CD14-positive monocyte (primary cell): ENCODE data around the gene AEN. TPM values are rescaled to one million over a fixed set of nuclear protein-coding genes. Genes with fewer than 3 reads are reported as not detected.

Experiments used
- DNase-seq, 3 donors: peaks; one replicate each; pipeline ENCODE4 v3.0.0-alpha.2; 2011 to 2022
- H2AFZ ChIP-seq: 2 replicates; pipeline ENCODE4 v1.6.0; 2012; ENCODE audit warnings: mild to moderate bottlenecking, low read depth, low read length, inconsistent platforms; ENCODE audit not compliant: insufficient read depth, poor library complexity, severe bottlenecking
- H3K27ac ChIP-seq, 2 donors: 1 replicate in 1 of 2; 2 replicates in 1 of 2; pipeline ENCODE4 v1.5.1; 2012 to 2013; ENCODE audit warnings: low read length in 2 of 2, control low read depth in 1 of 2, inconsistent platforms in 1 of 2, low read depth in 1 of 2, mild to moderate bottlenecking in 1 of 2
- H3K27me3 ChIP-seq, 2 donors: one replicate each; pipeline versions ENCODE4 v1.6.0 to v1.6.1; 2011 to 2013; ENCODE audit warnings: low read length in 2 of 2; ENCODE audit not compliant: control insufficient read depth in 2 of 2, insufficient read depth in 2 of 2
- H3K36me3 ChIP-seq, 2 donors: replicated peaks in 1 of 2; 1 replicate in 1 of 2; 2 replicates in 1 of 2; pipeline versions ENCODE4 v1.5.1 to v1.6.1; 2012 to 2013; ENCODE audit warnings: low read length in 2 of 2, control low read depth in 1 of 2, inconsistent platforms in 1 of 2, mild to moderate bottlenecking in 1 of 2; ENCODE audit not compliant: insufficient read depth in 2 of 2, control insufficient read depth in 1 of 2
- H3K4me1 ChIP-seq, 2 donors: 1 replicate in 1 of 2; 2 replicates in 1 of 2; pipeline versions ENCODE4 v1.5.1 to v1.6.1; 2012 to 2013; ENCODE audit warnings: low read length in 2 of 2, control low read depth in 1 of 2, inconsistent platforms in 1 of 2, mild to moderate bottlenecking in 1 of 2, moderate library complexity in 1 of 2; ENCODE audit not compliant: insufficient read depth in 2 of 2, control insufficient read depth in 1 of 2
- H3K4me2 ChIP-seq: replicated peaks from 2 replicates; pipeline ENCODE3; 2012; ENCODE audit warnings: low read length, moderate library complexity, mild to moderate bottlenecking; ENCODE audit not compliant: poor library complexity, severe bottlenecking; ENCODE audit errors: extremely low read depth
- H3K4me3 ChIP-seq, 3 experiments: fragments of 200-600 bp in 1 of 3; sonication (generic) in 1 of 3; replicated peaks in 1 of 3; 1 replicate in 2 of 3; 2 replicates in 1 of 3; pipeline ENCODE4 v1.5.1; 2011 to 2013; ENCODE audit warnings: low read length in 3 of 3, mild to moderate bottlenecking in 3 of 3, control low read depth in 2 of 3, low read depth in 2 of 3, inconsistent platforms in 1 of 3, moderate library complexity in 1 of 3
- H3K79me2 ChIP-seq: 2 replicates; pipeline ENCODE4 v1.6.0; 2012; ENCODE audit warnings: mild to moderate bottlenecking, control low read depth, inconsistent platforms, low read length, moderate library complexity; ENCODE audit not compliant: insufficient read depth
- H3K9ac ChIP-seq: 2 replicates; pipeline ENCODE4 v1.6.0; 2017; ENCODE audit warnings: low read length, mild to moderate bottlenecking; ENCODE audit not compliant: insufficient read depth, poor library complexity, severe bottlenecking
- H3K9me3 ChIP-seq, 2 donors: replicated peaks in 1 of 2; 1 replicate in 1 of 2; 2 replicates in 1 of 2; pipeline versions ENCODE4 v1.5.1 to v1.6.1; 2012 to 2013; ENCODE audit warnings: low read length in 2 of 2, control low read depth in 1 of 2; ENCODE audit not compliant: control insufficient read depth in 1 of 2, insufficient read depth in 1 of 2
- H4K20me1 ChIP-seq: 2 replicates; pipeline ENCODE4 v1.6.0; 2012; ENCODE audit warnings: mild to moderate bottlenecking, low read length, control low read depth, moderate library complexity; ENCODE audit not compliant: insufficient read depth
- H3K27ac Mint-ChIP-seq, 7 donors: one replicate each; pipeline ENCODE4 v1.8.0; 2020; ENCODE audit warnings: mild to moderate bottlenecking in 7 of 7, mixed read lengths in 7 of 7, moderate library complexity in 6 of 7, inconsistent platforms in 2 of 7
- H3K27me3 Mint-ChIP-seq, 3 donors: one replicate each; pipeline ENCODE4 v1.8.0; 2021 to 2022; ENCODE audit warnings: low read depth in 3 of 3, mild to moderate bottlenecking in 3 of 3, mixed read lengths in 3 of 3, moderate library complexity in 3 of 3, inconsistent platforms in 1 of 3
- H3K36me3 Mint-ChIP-seq, 2 donors: one replicate each; pipeline ENCODE4 v1.8.0; 2020; ENCODE audit warnings: mixed read lengths in 2 of 2, inconsistent platforms in 1 of 2, mild to moderate bottlenecking in 1 of 2
- H3K4me1 Mint-ChIP-seq: one replicate; pipeline ENCODE4 v1.8.0; 2020; ENCODE audit warnings: mild to moderate bottlenecking, mixed read lengths
- H3K4me3 Mint-ChIP-seq, 2 donors: one replicate each; pipeline ENCODE4 v1.8.0; 2020; ENCODE audit warnings: mild to moderate bottlenecking in 2 of 2, mixed read lengths in 2 of 2, moderate library complexity in 1 of 2
- H3K9me3 Mint-ChIP-seq, 7 donors: one replicate each; pipeline ENCODE4 v1.8.0; 2020 to 2022; ENCODE audit warnings: mixed read lengths in 7 of 7, mild to moderate bottlenecking in 6 of 7, moderate library complexity in 6 of 7, inconsistent platforms in 2 of 7
- CTCF ChIP-seq: fragments of 200-600 bp; IDR thresholded peaks from one replicate; pipeline ENCODE4 v1.8.0; 2022; ENCODE audit warnings: antibody characterized with exemption, mild to moderate bottlenecking
- WGBS: methylation state at CpG from one replicate; pipeline ENCODE4 v1.1.5; 2013; ENCODE audit warnings: missing lambda C conversion rate; ENCODE audit not compliant: insufficient coverage; 5-methylcytosine and 5-hydroxymethylcytosine counted together
- intact Hi-C, 2 donors: fragments of 100-400 bp; cut with micrococcal nuclease; formaldehyde crosslinking; loops; one replicate each; pipeline versions ENCODE4 v1.15.0 to v1.15.1; 2023
- polyA plus RNA-seq, 3 donors: library from polyadenylated mRNA; depleted of rRNA in 1 of 3; unstranded in 2 of 3; stranded (reverse) in 1 of 3; fragments of 300-500 nt in 2 of 3; fragments of >200 nt in 1 of 3; fragmentation: Illumina TruSeq in 2 of 3; gene quantifications; 1 replicate in 2 of 3; 2 replicates in 1 of 3; pipeline ENCODE4 v1.2.3, GENCODE V29; 2012 to 2021

AEN gene
- polyA plus RNA-seq, 3 donors = 4.6 to 10.7 (median 6.3) TPM

- H3K27me3 ChIP-seq = no peaks in the 10 kb centered on the region
These were observed 2.5 kb downstream of the AEN start for GRCh38 chr15:88623632-88624031.

More at GRCh38 chr15:88623632-88624031, 2.5 kb downstream of the AEN start:
- Histone ChIP-seq H3K4me3 (no peak overlapping the region), H2AFZ (no peak overlapping the region), H3K9me3 (no peaks in the 10 kb centered on the region), H3K79me2 (peaks cover 53% of the 10 kb centered on the region), H3K4me2 (no peak overlapping the region), H3K9ac (peak overlapping the region; percentile 22), H3K4me1 (peaks cover 29 to 33% of the 10 kb centered on the region in 2 donors), H3K27ac (peak overlapping the region in 1 of 2 donors; percentile 76), H3K36me3 (peaks cover 10 to 26% of the 10 kb centered on the region in 2 donors), H4K20me1 (peaks cover 4% of the 10 kb centered on the region)
- peaks cover 38% of the 10 kb centered on the region for H3K4me1 Mint-ChIP-seq
- H3K27me3 Mint-ChIP-seq = peaks cover 1 to 4% (median 3%) of the 10 kb centered on the region in 3 donors
- DNase-seq = no peak
- H3K27ac Mint-ChIP-seq = peak overlapping the region; percentile 33 to 96 (median 84)
- no peaks in the 10 kb centered on the region for H3K9me3 Mint-ChIP-seq
- no peak for TF ChIP-seq CTCF
- intact Hi-C loops = loop anchor here (5.0 kb wide), 1 partner anchor 156 kb away; the partner anchor contains the start of genes MRPL46 (in 2 of the 2) and MRPS11 (in 2 of the 2)
- no CpG with 5 or more reads among the region's 3 CpGs for WGBS
- peaks cover 18 to 19% of the 10 kb centered on the region in 2 donors for H3K36me3 Mint-ChIP-seq
- no peak overlapping the region for H3K4me3 Mint-ChIP-seq
